HEK293 (cell line): Measurements from ENCODE around the gene FKBP8.
A peak's percentile ranks its signal among the peaks of the same experiment; 100 is the strongest.

Experiments
- CTCF ChIA-PET: fragments of 350-600 bp; formaldehyde crosslinking; extraction: SDS; loops from one replicate; lab custom pipeline; 2021; ENCODE audit warnings: antibody characterized with exemption; lab: Yijun Ruan, JAX
- POLR2A ChIA-PET: fragments of 300-600 bp; formaldehyde crosslinking; extraction: SDS; loops from one replicate; lab custom pipeline; 2020; ENCODE audit warnings: antibody characterized with exemption, inconsistent platforms; lab: Yijun Ruan, JAX
- H3K27ac ChIP-seq: fragments of 200-500 bp; sonication (Bioruptor generic); 2 replicates; pipeline ENCODE4 v1.5.1; 2014; ENCODE audit warnings: low read depth, low read length, control low read depth, inconsistent platforms; ENCODE audit errors: extremely low read depth
- H3K36me3 ChIP-seq, 2 experiments: fragments of 200-500 bp in 1 of 2; sonication (Bioruptor generic) in 1 of 2; 1 replicate in 1 of 2; 2 replicates in 1 of 2; pipeline ENCODE4 v1.5.1; 2014 to 2017; ENCODE audit warnings: inconsistent platforms in 2 of 2, low read length in 2 of 2; ENCODE audit not compliant: control insufficient read depth in 2 of 2, insufficient read depth in 1 of 2
- H3K4me1 ChIP-seq: fragments of 200-500 bp; sonication (Bioruptor generic); 2 replicates; pipeline ENCODE4 v1.5.1; 2014; ENCODE audit warnings: mild to moderate bottlenecking, low read length, inconsistent platforms; ENCODE audit not compliant: control insufficient read depth, insufficient read depth
- H3K4me3 ChIP-seq: 2 replicates; pipeline ENCODE4 v1.5.1; 2011; ENCODE audit warnings: low read depth, mild to moderate bottlenecking, control low read depth, low read length, moderate library complexity
- H3K9me3 ChIP-seq: fragments of 200-500 bp; sonication (Bioruptor generic); 2 replicates; pipeline ENCODE4 v1.5.1; 2014; ENCODE audit warnings: low read depth, low read length, inconsistent platforms; ENCODE audit not compliant: control insufficient read depth, insufficient read depth
- HIC1 ChIP-seq: fragments of 450-650 bp; formaldehyde crosslinking; IDR thresholded peaks from 2 replicates; pipeline ENCODE4 v1.5.1; 2016; ENCODE audit warnings: missing biosample characterization, missing genetic modification characterization
- HOXA7 ChIP-seq: sonication (generic); formaldehyde crosslinking; IDR thresholded peaks from 2 replicates; pipeline ENCODE4 v1.8.1; 2022; ENCODE audit warnings: missing genetic modification reagents, borderline replicate concordance
- PBX3 ChIP-seq: sonication (generic); formaldehyde crosslinking; IDR thresholded peaks from 2 replicates; pipeline ENCODE4 v1.8.1; 2022; ENCODE audit warnings: mild to moderate bottlenecking, moderate library complexity, missing genetic modification reagents
- REPIN1 ChIP-seq: fragments of 450-650 bp; formaldehyde crosslinking; IDR thresholded peaks from 2 replicates; pipeline ENCODE4 v1.5.1; 2017; ENCODE audit warnings: missing biosample characterization, missing genetic modification characterization, low read depth
- ZBTB11 ChIP-seq: fragments of 450-650 bp; formaldehyde crosslinking; conservative IDR thresholded peaks from 2 replicates; pipeline ENCODE4 v1.5.1; 2016; ENCODE audit warnings: low read depth, missing biosample characterization, missing genetic modification characterization
- ZNF155 ChIP-seq: fragments of 450-650 bp; formaldehyde crosslinking; IDR thresholded peaks from 2 replicates; pipeline ENCODE4 v1.5.1; 2016; ENCODE audit warnings: missing biosample characterization, missing genetic modification characterization
- ZNF2 ChIP-seq: fragments of 450-650 bp; formaldehyde crosslinking; IDR thresholded peaks from 2 replicates; pipeline ENCODE4 v1.5.1; 2016; ENCODE audit warnings: missing biosample characterization, missing genetic modification characterization
- ZNF280C ChIP-seq: fragments of 450-650 bp; formaldehyde crosslinking; IDR thresholded peaks from 2 replicates; pipeline ENCODE4 v1.5.1; 2016; ENCODE audit warnings: missing biosample characterization, missing genetic modification characterization
- ZNF335 ChIP-seq: fragments of 450-650 bp; formaldehyde crosslinking; conservative IDR thresholded peaks from 2 replicates; pipeline ENCODE4 v1.5.1; 2016; ENCODE audit warnings: missing biosample characterization, missing genetic modification characterization
- ZNF341 ChIP-seq: fragments of 450-650 bp; formaldehyde crosslinking; IDR thresholded peaks from 2 replicates; pipeline ENCODE4; 2016; ENCODE audit warnings: low read depth, missing biosample characterization, missing genetic modification characterization
- ZNF558 ChIP-seq: fragments of 450-650 bp; formaldehyde crosslinking; IDR thresholded peaks from 2 replicates; pipeline ENCODE4 v1.5.1; 2016; ENCODE audit warnings: missing biosample characterization, missing genetic modification characterization
- ZNF76 ChIP-seq: fragments of 450-650 bp; formaldehyde crosslinking; IDR thresholded peaks from 2 replicates; pipeline ENCODE4; 2016; ENCODE audit warnings: low read depth, missing biosample characterization, missing genetic modification characterization, borderline replicate concordance
- ZSCAN5A ChIP-seq: fragments of 450-650 bp; formaldehyde crosslinking; IDR thresholded peaks from 2 replicates; pipeline ENCODE4 v1.5.1; 2016; ENCODE audit warnings: missing biosample characterization, missing genetic modification characterization

The FKBP8 gene

GRCh38 chr19:18487576-18488402, 55.6 kb downstream of the FKBP8 start (continued):
- TF ChIP-seq ZSCAN5A (tag by site-specific recombination) (no peak), ZBTB11 (tag by site-specific recombination) (no peak), HOXA7 (CRISPR knock-in tag) (no peak), ZNF155 (tag by site-specific recombination) (no peak), ZNF558 (no peak), ZNF2 (tag by site-specific recombination) (no peak), REPIN1 (no peak), ZNF335 (tag by site-specific recombination) (no peak), ZNF76 (tag by site-specific recombination) (no peak)

- TF ChIP-seq ZNF280C (no peak), ZNF341 (0 out of 2 replicates have a peak, but pooled peaks have one; percentile 10), PBX3 (CRISPR knock-in tag) (no peak), HIC1 (peak; percentile 55; the same call in 1 of the 2 replicates)
- H3K4me3 ChIP-seq: no peak overlapping the region
- no peaks in the 10 kb centered on the region for H3K36me3 ChIP-seq
- H3K9me3 ChIP-seq: no peaks in the 10 kb centered on the region
- no peak overlapping the region for H3K27ac ChIP-seq
- ChIA-PET POLR2A (interaction anchor here (0.6 to 1.0 kb wide), 3 partner anchors 33 to 107 kb away, joined by 3 to 5 read pairs (median 3); partner anchors contain the start of gene REX1BD), CTCF (interaction anchor here (1.0 to 3.1 kb wide), 8 partner anchors 10 to 107 kb away, joined by 3 to 18 read pairs (median 6); no protein-coding TSS in a partner anchor)
- H3K4me1 ChIP-seq: peaks cover 10% of the 10 kb centered on the region
These were observed 56.6 kb downstream of the FKBP8 start for GRCh38 chr19:18486746-18487145.
